Thoracic aorta (tissue), 2 donors: ENCODE results near the gene CTTN. TPM values are rescaled to one million over a fixed set of nuclear protein-coding genes. Genes with fewer than 3 reads are reported as not detected.

Experiments
- ATAC-seq: fragments of 150-250 bp; one replicate; pipeline ENCODE4 v1.8.0; 2017; ENCODE audit warnings: low read depth; ENCODE audit not compliant: insufficient number of reproducible peaks, low FRiP score
- DNase-seq: peaks from one replicate; pipeline ENCODE4 v3.0.0-alpha.2; 2020; ENCODE audit warnings: low spot score
- H3K27ac ChIP-seq, 2 donors: fragments of 200-600 bp; sonication (generic); 1 replicate in 1 of 2; 2 replicates in 1 of 2; pipeline ENCODE4 v1.5.1; 2016; ENCODE audit warnings: mild to moderate bottlenecking in 2 of 2, moderate library complexity in 2 of 2
- H3K27me3 ChIP-seq: fragments of 200-600 bp; sonication (generic); replicated peaks from 2 replicates; pipeline ENCODE4 v1.6.0; 2016; ENCODE audit warnings: mild to moderate bottlenecking; ENCODE audit not compliant: insufficient read depth
- H3K36me3 ChIP-seq: fragments of 200-600 bp; sonication (generic); one replicate; pipeline ENCODE4 v1.5.1; 2016
- H3K4me1 ChIP-seq, 2 donors: fragments of 200-600 bp; sonication (generic); 1 replicate in 1 of 2; 2 replicates in 1 of 2; pipeline versions ENCODE4 v1.5.1 to v1.6.0; 2016; ENCODE audit warnings: low read depth in 2 of 2, mild to moderate bottlenecking in 1 of 2; ENCODE audit not compliant: control insufficient read depth in 1 of 2
- H3K4me3 ChIP-seq: fragments of 200-600 bp; sonication (generic); 2 replicates; pipeline ENCODE4 v1.5.1; 2016; ENCODE audit warnings: mild to moderate bottlenecking
- H3K9me3 ChIP-seq: fragments of 200-600 bp; sonication (generic); 2 replicates; pipeline ENCODE4 v1.5.1; 2016
- CTCF ChIP-seq: fragments of 200-600 bp; sonication (generic); IDR thresholded peaks from one replicate; pipeline ENCODE4 v1.5.1; 2019; ENCODE audit warnings: antibody characterized with exemption
- total RNA-seq, 2 donors: library from RNA; depleted of rRNA; stranded (reverse); fragments of >200 nt; gene quantifications; one replicate each; pipeline versions ENCODE4 v1.1.0 to v1.2.3, GENCODE V29; 2016

The CTTN gene
- total RNA-seq, 2 donors from 2014 or later: 415 to 578 TPM

GRCh38 chr11:70419307-70420007, 21.1 kb downstream of the CTTN start:
- Histone ChIP-seq H3K27ac (no peak overlapping the region), H3K9me3 (no peaks in the 10 kb centered on the region), H3K4me3 (no peak overlapping the region), H3K36me3 (peaks cover 88% of the 10 kb centered on the region), H3K4me1 (no peaks in the 10 kb centered on the region), H3K27me3 (no peaks in the 10 kb centered on the region)
- TF ChIP-seq CTCF: no peak
- ATAC-seq (no peak), DNase-seq (no peak)

- no peak for TF ChIP-seq CTCF
- Histone ChIP-seq H3K27me3 (no peaks in the 10 kb centered on the region), H3K4me3 (no peak overlapping the region), H3K27ac (no peak overlapping the region), H3K4me1 (no peaks in the 10 kb centered on the region), H3K36me3 (peaks cover 85% of the 10 kb centered on the region), H3K9me3 (no peaks in the 10 kb centered on the region)
- ATAC-seq: no peak
- no peak for DNase-seq
Observed at GRCh38 chr11:70420008-70420464, 21.7 kb downstream of the CTTN start.

GRCh38 chr11:70420496-70420895, 22.2 kb downstream of the CTTN start:
- Histone ChIP-seq H3K27ac (no peak overlapping the region), H3K4me1 (no peaks in the 10 kb centered on the region), H3K4me3 (no peak overlapping the region), H3K36me3 (peaks cover 85% of the 10 kb centered on the region), H3K27me3 (no peaks in the 10 kb centered on the region), H3K9me3 (no peaks in the 10 kb centered on the region)
- no peak for ATAC-seq
- TF ChIP-seq CTCF: no peak
- DNase-seq: no peak

GRCh38 chr11:70421123-70421522, 22.8 kb downstream of the CTTN start:
- ATAC-seq: no peak
- no peak for TF ChIP-seq CTCF
- H3K27me3 ChIP-seq: no peaks in the 10 kb centered on the region
- no peaks in the 10 kb centered on the region for H3K4me1 ChIP-seq
- no peak overlapping the region for H3K4me3 ChIP-seq
- H3K9me3 ChIP-seq: no peaks in the 10 kb centered on the region
- peaks cover 84% of the 10 kb centered on the region for H3K36me3 ChIP-seq
- H3K27ac ChIP-seq: no peak overlapping the region
- no peak for DNase-seq

DNA sequence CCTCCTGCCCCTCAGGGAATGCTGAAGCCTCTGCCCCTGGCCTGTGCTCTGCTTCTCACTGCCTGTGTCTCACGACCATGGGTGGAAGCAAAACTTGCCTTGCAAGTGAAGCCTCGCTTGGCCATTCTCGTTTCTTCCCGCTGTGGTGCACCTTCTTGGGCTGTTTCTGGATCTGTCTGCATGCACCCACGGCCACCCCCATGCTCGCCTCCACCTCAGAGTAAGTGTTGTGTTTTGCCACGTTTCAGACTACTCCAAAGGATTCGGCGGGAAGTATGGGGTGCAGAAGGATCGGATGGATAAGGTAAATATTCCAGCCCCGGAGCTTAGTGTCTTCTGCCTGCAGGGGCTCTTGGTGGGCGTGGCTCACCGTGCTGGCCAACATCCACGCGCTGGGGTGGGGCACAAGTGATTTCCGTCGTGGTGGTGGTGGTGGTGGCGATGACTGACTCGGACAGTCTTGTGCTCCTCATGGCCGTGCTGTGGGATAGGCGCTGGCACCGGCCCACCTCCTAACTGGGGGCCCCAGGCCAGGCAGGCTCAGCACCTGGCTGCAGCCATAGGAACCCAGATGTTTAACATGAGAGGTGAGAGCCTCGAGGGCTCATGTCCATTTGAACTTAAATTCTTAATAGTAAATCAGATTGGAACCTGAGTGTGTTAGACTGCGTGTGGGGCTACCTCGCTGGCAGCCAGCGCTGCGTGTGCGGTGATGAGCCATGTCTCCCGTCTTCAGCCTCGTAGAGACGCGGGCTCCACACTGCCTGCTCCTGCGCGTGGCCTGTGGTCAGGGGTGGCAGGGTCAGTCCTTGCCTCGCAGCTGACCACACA, 24.6 kb downstream of the CTTN start:
- TF ChIP-seq CTCF: no peak
- no peak overlapping the region for H3K27ac ChIP-seq
- no peaks in the 10 kb centered on the region for H3K27me3 ChIP-seq
- H3K4me3 ChIP-seq: no peak overlapping the region
- H3K36me3 ChIP-seq: peaks cover 69% of the 10 kb centered on the region
- ATAC-seq: no peak
- H3K9me3 ChIP-seq: no peaks in the 10 kb centered on the region
- peaks cover 0 to 8% of the 10 kb centered on the region in 2 donors for H3K4me1 ChIP-seq
- no peak for DNase-seq
